H1 (cell line): ENCODE measurements around the gene RNF146. TPM values are rescaled to one million over a fixed set of nuclear protein-coding genes. Genes with fewer than 3 reads are reported as not detected.

ENCODE experiments used
- CTCF ChIA-PET: fragments of 300-600 bp; sonication (Branson Sonifier 250); formaldehyde crosslinking; loops from one replicate; lab custom pipeline; 2021; ENCODE audit not compliant: partially characterized antibody; lab: Charles Lee
- POLR2A ChIA-PET: fragments of 300-600 bp; sonication (Branson Sonifier 250); formaldehyde crosslinking; loops from one replicate; lab custom pipeline; 2021; ENCODE audit warnings: inconsistent platforms; ENCODE audit not compliant: partially characterized antibody; lab: Charles Lee
- DNase-seq, 2 experiments: peaks; one replicate each; pipeline versions ENCODE4 v3.0.0 to v3.0.0-alpha.2; 2010 to 2022; ENCODE audit warnings: low spot score in 2 of 2, low read depth in 1 of 2, mixed read lengths in 1 of 2
- FAIRE-seq: peaks from 2 replicates; lab custom pipeline; 2011; peaks lifted over from hg19 to GRCh38; lab: Jason Lieb, UNC
- H2AFZ ChIP-seq: 2 replicates; pipeline ENCODE4 v1.8.1; 2012; ENCODE audit warnings: low read length, inconsistent platforms
- H2AK5ac ChIP-seq: 2 replicates; pipeline ENCODE4 v1.6.1; 2013; ENCODE audit warnings: low read depth, low read length
- H2BK120ac ChIP-seq: replicated peaks from 2 replicates; pipeline ENCODE3; 2013; ENCODE audit warnings: low read depth, low read length, inconsistent platforms
- H2BK12ac ChIP-seq: 2 replicates; pipeline ENCODE4 v1.6.1; 2013; ENCODE audit warnings: low read depth, low read length
- H2BK15ac ChIP-seq: 2 replicates; pipeline ENCODE4 v1.6.1; 2013; ENCODE audit warnings: low read length
- H2BK20ac ChIP-seq: 2 replicates; pipeline ENCODE4 v1.6.1; 2013; ENCODE audit warnings: low read length
- H2BK5ac ChIP-seq: 2 replicates; pipeline ENCODE4 v1.6.1; 2013; ENCODE audit warnings: low read depth, low read length
- H3K14ac ChIP-seq: 2 replicates; pipeline ENCODE4 v1.6.1; 2013; ENCODE audit warnings: inconsistent platforms; ENCODE audit not compliant: insufficient read length
- H3K18ac ChIP-seq: 2 replicates; pipeline ENCODE4 v1.6.1; 2013; ENCODE audit warnings: low read length; ENCODE audit errors: extremely low read depth
- H3K23ac ChIP-seq: 2 replicates; pipeline ENCODE4 v1.6.1; 2013; ENCODE audit warnings: inconsistent platforms; ENCODE audit not compliant: insufficient read length
- H3K23me2 ChIP-seq: 2 replicates; pipeline ENCODE4 v1.6.1; 2013; ENCODE audit warnings: low read depth, low read length
- H3K27ac ChIP-seq: 2 replicates; pipeline ENCODE4 v1.6.1; 2011; ENCODE audit warnings: low read depth, low read length, inconsistent platforms
- H3K27me3 ChIP-seq, 4 experiments: replicated peaks in 1 of 4; 1 replicate in 1 of 4; 2 replicates in 3 of 4; pipeline versions ENCODE4 v1.6.1 to v1.8.1; 2011 to 2013; ENCODE audit warnings: low read length in 3 of 4, mild to moderate bottlenecking in 3 of 4, inconsistent platforms in 2 of 4, mixed read lengths in 2 of 4, moderate library complexity in 1 of 4; ENCODE audit not compliant: control insufficient read depth in 3 of 4, insufficient read depth in 3 of 4; ENCODE audit errors: extremely low read depth in 1 of 4
- H3K36me3 ChIP-seq, 4 experiments: 2 replicates each; pipeline versions ENCODE4 v1.6.1 to v1.8.1; 2011 to 2013; ENCODE audit warnings: mild to moderate bottlenecking in 4 of 4, low read length in 3 of 4, moderate library complexity in 2 of 4, control low read depth in 1 of 4, inconsistent platforms in 1 of 4; ENCODE audit not compliant: insufficient read depth in 4 of 4, control insufficient read depth in 2 of 4
- H3K4ac ChIP-seq: replicated peaks from 2 replicates; pipeline ENCODE3; 2013; ENCODE audit warnings: low read length, low read depth, mixed read lengths, inconsistent platforms; ENCODE audit not compliant: insufficient read length
- H3K4me1 ChIP-seq, 4 experiments: replicated peaks in 1 of 4; 1 replicate in 1 of 4; 2 replicates in 3 of 4; pipeline versions ENCODE4 v1.6.1 to v1.8.1; 2011 to 2013; ENCODE audit warnings: low read length in 3 of 4, inconsistent platforms in 2 of 4, mixed read lengths in 1 of 4; ENCODE audit not compliant: insufficient read depth in 4 of 4, control insufficient read depth in 3 of 4
- H3K4me2 ChIP-seq, 2 experiments: 2 replicates each; pipeline versions ENCODE4 v1.6.1 to v1.8.1; 2011 to 2013; ENCODE audit warnings: low read depth in 2 of 2, low read length in 2 of 2, control low read depth in 1 of 2, inconsistent platforms in 1 of 2, mild to moderate bottlenecking in 1 of 2; ENCODE audit not compliant: insufficient read depth in 1 of 2
- H3K4me3 ChIP-seq, 4 experiments: fragments of 200-600, 300-600 bp in 1 of 4; sonication (generic), shearing (Covaris generic), sonication (Bioruptor Twin) in 1 of 4; 2 replicates each; pipeline versions ENCODE4 v1.5.1 to v1.8.1; 2011 to 2016; ENCODE audit warnings: low read length in 4 of 4, low read depth in 3 of 4, control low read depth in 2 of 4, inconsistent platforms in 2 of 4, mild to moderate bottlenecking in 2 of 4, mixed read lengths in 1 of 4, moderate library complexity in 1 of 4; ENCODE audit not compliant: insufficient read depth in 2 of 4; ENCODE audit errors: extremely low read depth in 1 of 4
- H3K56ac ChIP-seq: replicated peaks from 2 replicates; pipeline ENCODE3; 2013; ENCODE audit warnings: low read depth, mild to moderate bottlenecking, mixed read lengths, low read length, inconsistent platforms; ENCODE audit not compliant: insufficient read length
- H3K79me1 ChIP-seq: 2 replicates; pipeline ENCODE4 v1.6.1; 2013; ENCODE audit warnings: low read depth, low read length, control low read depth
- H3K79me2 ChIP-seq, 2 experiments: 2 replicates each; pipeline versions ENCODE4 v1.6.1 to v1.8.1; 2012 to 2013; ENCODE audit warnings: low read length in 2 of 2, mild to moderate bottlenecking in 2 of 2, inconsistent platforms in 1 of 2; ENCODE audit not compliant: insufficient read depth in 2 of 2, control insufficient read depth in 1 of 2
- H3K9ac ChIP-seq, 4 experiments: replicated peaks in 1 of 4; 1 replicate in 1 of 4; 2 replicates in 3 of 4; pipeline versions ENCODE4 v1.6.1 to v1.8.1; 2011 to 2013; ENCODE audit warnings: low read depth in 3 of 4, low read length in 3 of 4, control low read depth in 2 of 4, mild to moderate bottlenecking in 2 of 4, moderate library complexity in 2 of 4, inconsistent platforms in 1 of 4; ENCODE audit errors: extremely low read depth in 1 of 4
- H3K9me3 ChIP-seq, 2 experiments: 2 replicates each; pipeline versions ENCODE4 v1.6.1 to v1.8.1; 2012 to 2013; ENCODE audit warnings: mild to moderate bottlenecking in 2 of 2, moderate library complexity in 2 of 2, control low read depth in 1 of 2, inconsistent platforms in 1 of 2, low read depth in 1 of 2, low read length in 1 of 2, mixed read lengths in 1 of 2; ENCODE audit not compliant: insufficient read depth in 2 of 2
- H4K20me1 ChIP-seq, 2 experiments: replicated peaks in 1 of 2; 2 replicates each; pipeline versions ENCODE3 to v1.8.1; 2011 to 2013; ENCODE audit warnings: inconsistent platforms in 2 of 2, low read length in 2 of 2, mild to moderate bottlenecking in 1 of 2; ENCODE audit not compliant: insufficient read depth in 2 of 2, control insufficient read depth in 1 of 2
- H4K5ac ChIP-seq: 2 replicates; pipeline ENCODE4 v1.6.1; 2013; ENCODE audit warnings: low read length, low read depth, mixed read lengths, inconsistent platforms; ENCODE audit not compliant: insufficient read length
- H4K8ac ChIP-seq: 2 replicates; pipeline ENCODE4 v1.8.0; 2013; ENCODE audit warnings: mild to moderate bottlenecking, moderate library complexity, low read length, inconsistent platforms; ENCODE audit not compliant: insufficient read depth; ENCODE audit errors: extremely low read depth
- H4K91ac ChIP-seq: replicated peaks from 2 replicates; pipeline ENCODE3; 2013; ENCODE audit warnings: low read length, mixed read lengths, inconsistent platforms; ENCODE audit not compliant: insufficient read length
- SIN3A ChIP-seq, 2 experiments: IDR thresholded peaks in 1 of 2; conservative IDR thresholded peaks in 1 of 2; 2 replicates each; pipeline ENCODE4 v1.6.1; 2011 to 2012; ENCODE audit warnings: low read length in 2 of 2, improper control_type of control experiment in 1 of 2, low read depth in 1 of 2, mild to moderate bottlenecking in 1 of 2
- WGBS, 2 experiments: shearing (Covaris generic) in 1 of 2; methylation state at CpG; one replicate each; pipeline versions ENCODE4 v1.1.6 to v1.1.7; 2013 to 2015; ENCODE audit warnings: low lambda C conversion rate in 2 of 2, mixed read lengths in 2 of 2, inconsistent platforms in 1 of 2, low coverage in 1 of 2, missing lambda C conversion rate in 1 of 2; ENCODE audit not compliant: insufficient replicate concordance in 2 of 2, insufficient coverage in 1 of 2, insufficient read length in 1 of 2; ENCODE audit errors: extremely low coverage in 1 of 2, missing lambda C conversion rate in 1 of 2; 5-methylcytosine and 5-hydroxymethylcytosine counted together
- polyA plus RNA-seq, 7 experiments: library from polyadenylated mRNA; depleted of rRNA in 3 of 7; stranded (reverse) in 5 of 7; unstranded in 2 of 7; fragments of >200 nt in 5 of 7; fragments of 200-250 nt in 2 of 7; gene quantifications; 1 replicate in 5 of 7; 2 replicates in 1 of 7; 4 replicates in 1 of 7; pipeline versions ENCODE4 v1.2.1 to v1.2.3, GENCODE V29; 2011 to 2013; ENCODE audit warnings: missing spikeins in 2 of 7, mixed read lengths in 2 of 7
- total RNA-seq: library from RNA; stranded (reverse); fragmentation: NEBNext Ultra II Directional; extraction: Animal tissue kit (Norgen Biotek cat#: 25700); gene quantifications from 2 replicates; pipeline ENCODE4 v1.2.1, GENCODE V29; 2021

RNF146 gene
- total and polyA plus RNA-seq, 2 of the 8 experiments (the other 6 are each of a cell fraction or from before 2014, with no cell fraction given), result 16.1 to 30.8 TPM

DNA sequence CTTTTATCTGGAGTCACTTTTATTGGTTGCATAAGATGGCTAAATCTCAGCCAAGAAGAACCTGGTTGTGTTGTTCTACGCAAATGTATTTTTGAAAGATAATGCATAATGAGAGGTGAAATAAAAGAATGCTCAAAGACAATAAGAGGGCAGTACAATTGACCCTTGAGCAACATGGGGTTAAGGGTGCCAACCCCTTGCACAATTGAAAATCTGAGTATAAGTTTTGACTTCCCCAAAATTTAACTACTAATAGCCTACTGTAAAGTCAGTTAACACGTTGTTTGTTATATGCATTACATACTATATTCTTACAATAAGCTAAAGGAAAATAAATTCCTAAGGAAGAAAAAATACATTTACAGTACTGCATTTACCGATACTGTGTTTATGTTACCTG, 5.9 kb downstream of the RNF146 start:
- Histone ChIP-seq H4K5ac (no peak overlapping the region), H2AK5ac (no peak overlapping the region), H3K23me2 (no peaks in the 10 kb centered on the region), H3K4me3 (no peak overlapping the region), H2AFZ (no peak overlapping the region), H3K79me2 (peaks cover 7 to 100% of the 10 kb centered on the region in 2 experiments; a peak in 3 of 4 replicates), H3K56ac (no peak overlapping the region), H3K23ac (no peak overlapping the region), H2BK15ac (no peak overlapping the region), H3K14ac (no peak overlapping the region), H3K27me3 (no peaks in the 10 kb centered on the region), H3K4me1 (peaks cover 0 to 5% (median 0%) of the 10 kb centered on the region in 4 experiments; a peak in 1 of 7 replicates), H3K36me3 (no peaks in the 10 kb centered on the region; a peak in 1 of 8 replicates), H2BK20ac (no peak overlapping the region), H3K9ac (no peak overlapping the region), H3K79me1 (peaks cover 7% of the 10 kb centered on the region), H2BK120ac (no peak overlapping the region), H2BK5ac (no peak overlapping the region), H3K9me3 (no peaks in the 10 kb centered on the region), H4K20me1 (peaks cover 9 to 19% of the 10 kb centered on the region in 2 experiments), H3K4me2 (no peak overlapping the region), H3K4ac (no peak overlapping the region), H2BK12ac (no peak overlapping the region), H3K18ac (no peak overlapping the region), H3K27ac (no peak overlapping the region), H4K91ac (no peak overlapping the region), H4K8ac (no peak overlapping the region)
- DNase-seq, result no peak
- CTCF ChIA-PET, result no interaction called here
- 90% methylated on average over 3 of the region's 3 CpGs; no CpG with 5 or more reads in 1 of the 2 experiments for WGBS, 2 experiments
- no peak for TF ChIP-seq SIN3A (conservative IDR thresholded peaks at IDR 0.05 in 1 of 2, IDR thresholded peaks at IDR 0.05 in 1 of 2; ENCODE audit: low read depth in 1 of 2, low read length in 2 of 2)
- POLR2A ChIA-PET, result interaction anchor here (0.8 to 1.7 kb wide), 2 partner anchors 9 to 27 kb away, joined by 3 read pairs; no protein-coding TSS in a partner anchor
- no peak for FAIRE-seq
